SKM-1 treated with dmso at 0.1 percent for 144 hours (cell line): ENCODE measurements around the gene C19orf85.
A peak's percentile ranks its signal among the peaks of the same experiment; 100 is the strongest.
"Not testable (repeated sequence)": the region's sequence is repeated elsewhere in the genome, so short reads cannot be mapped to it uniquely, and the experiment has no call there.

ENCODE experiments used
- DNase-seq: peaks from one replicate; lab custom pipeline; 2025; ENCODE audit not compliant: unreplicated experiment; lab: John Stamatoyannopoulos, UW

Gene C19orf85

DNA sequence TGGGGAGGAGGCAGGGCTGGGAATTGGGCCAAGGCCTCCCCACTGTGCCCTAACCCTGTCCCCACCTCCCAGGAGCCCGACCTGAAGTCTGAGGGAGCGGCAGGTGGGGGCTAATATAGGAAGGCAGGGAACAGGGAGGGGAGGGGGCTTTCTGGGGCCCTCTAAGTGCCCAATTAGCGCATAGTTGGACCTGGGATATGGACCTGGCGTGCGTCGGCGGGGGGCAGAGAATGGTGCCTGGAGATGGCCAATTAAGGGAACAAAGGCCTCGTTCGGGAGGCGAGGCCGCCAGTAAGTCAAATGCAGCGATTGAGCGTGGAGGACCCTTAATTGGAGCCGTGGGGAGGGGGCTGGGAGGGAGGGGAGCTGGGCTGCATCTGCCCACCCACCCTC, at the start of gene C19orf85:
C19orf85 (minus strand) TSS at position 90 of the 393 bp plus-strand sequence. CDS start 197 bp downstream, outside the sequence.
- DNase-seq, result no peak

GRCh38 chr19:55508120-55508519, 43.6 kb upstream of the C19orf85 start:
- no peak for DNase-seq

DNA sequence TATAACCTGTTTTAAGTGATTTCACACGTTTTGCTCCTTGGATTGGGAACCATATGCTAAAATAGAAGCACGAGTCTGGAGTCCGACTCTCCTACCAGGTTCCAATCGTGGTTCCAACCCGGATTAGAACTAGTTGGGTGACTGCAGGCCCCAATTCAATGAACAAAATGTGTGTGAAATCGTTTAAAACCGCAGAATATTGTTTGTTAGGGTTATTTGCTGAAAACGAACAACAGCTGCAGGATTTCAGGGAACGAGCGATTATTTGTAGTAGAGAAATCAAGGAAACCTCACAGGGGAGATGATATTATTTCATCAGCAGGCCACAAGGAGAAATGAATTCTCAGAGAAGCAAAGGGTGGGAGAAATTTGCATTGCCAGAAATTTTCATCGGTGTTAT, 40.4 kb upstream of the C19orf85 start:
- no peak for DNase-seq

- DNase-seq, result no peak
These were observed 39.7 kb upstream of the C19orf85 start for GRCh38 chr19:55504252-55504603.

DNA sequence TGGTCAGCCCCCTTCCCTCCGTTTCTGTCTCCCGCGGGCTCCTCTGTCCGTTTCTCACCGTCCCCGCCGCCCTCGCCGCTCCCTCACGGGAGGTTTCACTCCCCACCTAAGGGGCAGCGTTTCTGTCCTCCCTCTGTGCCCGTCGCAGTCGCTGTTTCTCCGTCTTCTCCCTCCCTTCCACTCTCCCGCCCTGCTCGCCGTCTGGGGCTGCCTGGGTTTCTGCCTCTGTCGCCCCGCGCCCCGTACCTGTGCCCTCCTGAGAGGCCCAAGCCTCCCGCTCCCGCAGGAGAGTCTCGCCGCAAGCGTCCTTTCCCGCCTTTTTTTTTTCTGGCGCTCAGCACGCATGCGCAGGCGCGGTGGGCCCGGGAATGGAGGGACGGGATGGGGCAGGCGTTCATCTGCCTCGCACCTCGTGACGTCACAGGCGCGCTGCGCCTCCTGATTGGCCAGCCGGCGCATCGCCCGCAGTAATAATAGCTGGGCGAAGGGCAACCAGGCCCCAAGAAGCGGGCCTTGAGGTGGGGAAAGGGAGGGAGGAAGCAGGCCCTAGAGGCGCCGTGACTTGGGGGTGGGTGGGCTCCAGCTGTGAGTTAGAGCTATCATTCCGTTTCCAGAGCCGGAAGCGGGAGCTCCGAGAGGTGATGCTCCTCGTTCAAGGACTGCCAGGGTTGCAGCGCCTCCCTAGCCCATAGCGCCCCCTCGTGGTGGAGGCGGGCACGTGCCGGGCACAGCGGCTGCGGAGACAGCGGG, 39.1 kb upstream of the C19orf85 start:
- peak; percentile 66 for DNase-seq

DNA sequence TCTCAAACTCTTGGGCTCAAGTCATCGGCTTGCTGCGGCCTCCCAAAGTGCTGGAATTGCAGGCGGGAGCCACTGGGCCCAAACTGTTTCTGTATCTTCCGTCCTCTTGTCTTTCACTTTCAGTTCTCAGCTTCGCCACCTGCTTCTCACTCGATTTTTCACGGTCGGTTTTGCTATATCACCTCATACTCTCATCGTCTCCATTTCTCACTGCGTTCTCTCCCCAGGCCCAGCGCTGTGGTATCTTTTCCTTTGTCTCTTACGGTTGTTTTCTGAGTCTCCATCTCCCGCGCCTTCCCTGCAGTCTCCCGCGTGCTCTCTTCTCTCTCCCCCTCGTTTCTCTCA, 38.6 kb upstream of the C19orf85 start:
- DNase-seq, result no peak

GRCh38 chr19:55502197-55502952, 37.8 kb upstream of the C19orf85 start:
- DNase-seq, result no peak

DNA sequence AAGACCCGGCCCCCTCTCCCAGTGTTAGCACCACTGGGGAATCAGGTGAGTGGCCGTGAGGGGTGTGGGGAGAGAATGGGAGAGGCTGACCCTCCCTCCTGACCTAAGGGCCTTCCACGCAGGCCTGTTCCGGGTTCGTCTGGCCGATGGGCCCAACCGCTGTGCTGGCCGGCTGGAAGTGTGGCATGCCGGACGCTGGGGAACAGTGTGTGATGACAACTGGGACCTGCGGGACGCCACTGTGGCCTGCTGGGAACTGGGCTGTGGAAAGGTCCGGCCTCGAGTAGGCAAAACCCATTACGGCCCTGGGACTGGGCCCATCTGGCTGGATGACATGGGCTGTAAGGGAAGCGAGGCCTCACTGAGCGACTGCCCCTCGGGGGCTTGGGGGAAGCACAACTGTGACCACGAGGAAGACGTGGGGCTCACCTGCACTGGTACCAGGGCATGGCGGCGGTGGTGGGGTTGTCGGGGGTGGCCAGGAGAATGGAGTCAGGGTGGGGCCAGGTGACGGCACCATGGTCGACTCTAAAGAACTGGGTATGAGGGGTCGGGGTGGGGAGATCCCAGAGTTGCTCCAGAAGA, 35.9 kb upstream of the C19orf85 start:
- no peak for DNase-seq

DNA sequence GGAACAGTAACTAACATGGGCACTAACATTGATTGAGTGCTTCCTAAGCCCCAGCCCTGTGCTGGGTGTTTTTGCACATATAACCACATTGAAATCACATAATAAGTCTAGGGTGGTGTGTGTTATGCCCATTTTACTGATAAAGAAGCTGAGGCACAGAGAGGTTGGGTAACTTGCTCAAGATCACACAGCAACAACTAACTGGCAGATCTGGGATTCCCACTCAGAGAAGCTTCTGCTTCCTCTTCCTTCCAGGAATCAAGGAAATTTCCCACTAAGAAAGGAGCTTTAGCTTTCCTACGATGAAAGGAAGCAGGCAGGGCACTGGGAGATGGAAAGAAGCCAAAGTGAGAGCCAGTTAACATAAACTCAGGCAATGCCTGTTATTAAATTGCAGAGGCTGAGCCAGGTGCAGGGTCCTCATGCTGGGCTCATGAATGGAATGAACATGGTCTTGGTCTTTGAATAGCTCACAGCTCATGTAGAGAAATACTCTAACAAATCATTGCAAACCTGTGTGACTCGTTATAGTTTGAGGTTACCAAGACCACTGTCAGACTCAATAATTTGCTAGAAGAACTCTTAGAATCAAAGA, 33.8 kb upstream of the C19orf85 start:
- DNase-seq, result no peak

GRCh38 chr19:55497763-55498162, 33.2 kb upstream of the C19orf85 start:
- no peak for DNase-seq

DNA sequence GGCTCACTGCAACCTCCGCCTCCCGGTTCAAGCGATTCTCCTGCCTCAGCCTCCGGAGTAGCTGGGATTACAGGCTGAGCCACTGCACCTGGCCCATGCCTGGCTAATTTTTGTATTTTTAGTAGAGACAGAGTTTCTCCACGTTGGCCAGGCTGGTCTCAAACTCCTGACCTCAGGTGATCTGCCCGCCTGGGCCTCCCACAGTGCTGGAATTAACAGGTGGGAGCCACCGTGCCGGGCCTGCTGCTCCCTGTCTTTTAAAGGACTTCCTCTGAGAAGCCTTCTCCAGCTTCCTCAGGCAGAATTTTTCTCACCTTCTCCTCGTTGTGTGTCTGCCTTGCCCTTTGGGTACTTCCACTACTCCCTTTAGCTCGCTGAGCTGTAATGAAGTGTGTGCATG, 32.3 kb upstream of the C19orf85 start:
- not testable (repeated sequence) for DNase-seq

- DNase-seq, result no peak
These were observed 31.2 kb upstream of the C19orf85 start for GRCh38 chr19:55495646-55496349.

GRCh38 chr19:55494172-55494761, 29.7 kb upstream of the C19orf85 start:
- DNase-seq, result no peak

GRCh38 chr19:55493645-55494171, 29.2 kb upstream of the C19orf85 start:
- DNase-seq, result no peak

- DNase-seq, result no peak
These were observed 28.6 kb upstream of the C19orf85 start for GRCh38 chr19:55493052-55493644.

GRCh38 chr19:55492362-55492944, 27.9 kb upstream of the C19orf85 start:
- DNase-seq, result no peak

GRCh38 chr19:55491546-55492360, 27.2 kb upstream of the C19orf85 start:
- DNase-seq, result no peak

DNA sequence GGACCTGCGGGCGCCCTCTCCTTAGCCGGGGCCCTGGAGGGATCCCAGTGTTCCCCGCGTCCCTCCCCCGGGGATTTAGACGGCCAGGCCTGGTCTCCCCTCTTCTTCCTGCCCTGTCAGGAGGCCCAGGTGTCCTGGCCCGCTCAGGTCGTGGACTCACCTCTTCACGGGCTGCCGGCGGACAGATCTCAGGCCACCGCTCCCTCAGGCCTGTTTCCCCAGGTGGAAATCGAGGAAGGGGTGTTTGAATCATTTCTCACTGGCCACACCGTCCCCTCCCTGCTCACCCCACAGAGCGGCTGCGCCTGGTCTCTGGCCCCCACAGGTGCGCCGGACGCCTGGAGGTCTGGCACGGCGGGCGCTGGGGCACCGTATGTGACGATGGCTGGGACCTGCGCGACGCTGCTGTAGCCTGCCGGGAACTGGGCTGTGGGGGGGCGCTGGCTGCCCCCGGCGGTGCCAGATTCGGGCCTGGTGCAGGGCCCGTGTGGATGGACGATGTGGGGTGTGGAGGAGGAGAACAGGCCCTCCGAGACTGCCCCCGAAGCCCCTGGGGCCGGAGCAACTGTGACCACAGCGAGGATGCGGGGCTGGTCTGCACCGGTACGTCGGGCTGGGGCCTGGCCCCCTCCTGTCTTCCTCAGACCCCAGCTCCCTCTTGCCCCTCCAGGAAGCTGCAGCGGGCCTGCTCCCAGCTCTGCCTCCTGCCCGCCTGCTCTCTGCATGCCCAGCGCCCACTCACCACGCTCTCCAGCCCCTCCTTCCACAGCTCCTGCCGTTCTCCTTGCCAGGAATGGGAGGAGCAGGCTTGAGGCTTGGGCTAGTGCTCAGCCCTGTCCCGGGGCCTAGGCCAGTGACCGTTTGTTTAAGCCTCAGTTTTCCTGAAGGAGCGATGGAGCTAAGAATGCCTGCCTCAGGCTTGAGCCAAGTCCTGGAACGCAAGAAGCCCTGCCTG, 26.2 kb upstream of the C19orf85 start:
- DNase-seq, result no peak
